ENCODE data around the gene ZNF577.
A peak's percentile ranks its signal among the peaks of the same experiment; 100 is the strongest.
"Not testable (repeated sequence)": the region's sequence is repeated elsewhere in the genome, so short reads cannot be mapped to it uniquely, and the experiment has no call there.

The ZNF577 gene

DNA sequence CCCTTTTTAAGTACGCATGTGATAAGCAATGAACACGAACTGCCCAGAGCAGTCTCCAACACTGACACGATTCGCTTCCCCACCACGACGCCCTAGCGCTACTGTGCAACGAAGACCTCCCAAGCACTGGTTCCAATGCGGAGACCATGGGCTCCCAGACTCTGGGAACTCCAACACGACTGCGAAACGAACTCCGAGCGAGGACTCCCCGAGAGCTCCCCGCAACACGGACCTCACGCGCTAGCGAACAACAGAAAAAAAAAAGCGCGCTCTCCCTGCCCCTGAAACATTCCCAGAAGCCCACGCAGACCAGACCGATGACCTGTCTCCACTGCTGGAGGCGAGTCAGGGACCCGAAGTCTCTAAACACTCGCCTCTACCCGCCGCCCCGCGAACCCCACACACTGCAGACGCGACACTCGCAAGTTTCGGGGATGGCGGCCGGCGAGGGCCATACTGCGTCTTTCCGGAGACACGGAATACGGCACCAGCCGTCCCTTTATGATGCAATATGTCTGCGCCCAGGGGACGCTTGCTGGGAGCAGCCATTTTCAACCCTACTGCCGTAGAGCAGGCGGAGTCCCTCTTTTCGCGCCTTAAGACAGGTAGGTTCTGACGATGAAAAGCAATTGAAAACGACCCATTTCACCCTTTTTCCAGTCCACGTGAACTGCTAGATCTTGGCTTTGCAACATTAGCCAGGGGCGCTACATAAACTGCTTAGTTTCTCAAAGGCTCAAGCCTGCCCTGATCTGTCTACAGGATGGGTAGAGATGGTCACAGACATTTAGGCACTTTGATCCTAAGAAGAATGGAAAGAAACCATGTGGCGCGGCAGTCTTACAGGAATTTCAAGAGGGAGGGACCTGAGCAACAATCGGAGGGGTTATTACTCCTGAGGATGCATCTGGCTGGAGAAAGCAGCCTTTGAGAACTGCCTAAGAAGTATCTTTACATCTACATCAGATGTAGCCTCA, at the start of gene ZNF577:
Gene ZNF577 (minus strand): TSS at position 430 of the 977 bp plus-strand sequence. CDS start 7,569 bp downstream, outside the sequence.
- peak; percentile 41 to 53 for DNase-seq (ENCODE audit: low read depth in 2 of 2)

DNA sequence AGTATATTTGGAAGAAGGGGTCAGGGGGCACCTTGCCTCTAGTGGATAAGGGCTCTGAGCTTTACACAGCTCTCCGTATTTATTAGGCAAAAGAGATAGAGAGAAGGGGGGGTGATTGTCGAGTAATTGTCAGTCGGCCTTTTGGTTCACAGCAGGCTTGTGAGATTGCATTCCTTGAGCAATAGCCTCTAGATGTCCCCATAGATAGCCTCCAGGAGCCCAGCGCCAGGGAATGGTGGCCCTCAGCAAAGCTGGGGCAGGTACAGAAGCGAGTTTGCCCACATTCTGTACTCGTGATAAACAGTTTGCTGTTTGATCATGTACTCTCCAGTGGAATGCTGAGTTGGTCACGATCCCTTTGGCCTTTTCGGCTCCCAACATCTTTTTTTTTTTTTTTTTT, 44.2 kb upstream of the ZNF577 start:
- no peak for DNase-seq (ENCODE audit: low read depth in 2 of 2)

DNA sequence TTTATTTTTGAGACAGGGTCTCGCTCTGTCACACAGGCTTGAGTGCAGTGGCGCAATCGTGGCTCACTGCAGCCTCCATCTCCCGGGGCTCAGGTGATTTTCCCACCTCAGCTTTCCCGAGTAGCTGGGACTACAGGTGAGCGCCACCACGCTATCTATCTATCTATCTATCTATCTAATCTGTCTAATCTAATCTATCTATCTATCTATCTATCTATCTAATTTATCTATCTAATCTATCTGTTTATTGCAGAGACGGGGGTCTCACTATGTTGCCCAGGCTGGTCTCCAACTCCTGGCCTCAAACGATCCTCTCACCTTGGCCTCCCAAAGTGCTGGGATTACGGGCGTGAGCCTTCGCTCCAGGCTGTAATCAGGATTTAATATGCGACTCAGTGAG, 40.1 kb upstream of the ZNF577 start:
- no peak for DNase-seq (ENCODE audit: low read depth in 2 of 2)

DNA sequence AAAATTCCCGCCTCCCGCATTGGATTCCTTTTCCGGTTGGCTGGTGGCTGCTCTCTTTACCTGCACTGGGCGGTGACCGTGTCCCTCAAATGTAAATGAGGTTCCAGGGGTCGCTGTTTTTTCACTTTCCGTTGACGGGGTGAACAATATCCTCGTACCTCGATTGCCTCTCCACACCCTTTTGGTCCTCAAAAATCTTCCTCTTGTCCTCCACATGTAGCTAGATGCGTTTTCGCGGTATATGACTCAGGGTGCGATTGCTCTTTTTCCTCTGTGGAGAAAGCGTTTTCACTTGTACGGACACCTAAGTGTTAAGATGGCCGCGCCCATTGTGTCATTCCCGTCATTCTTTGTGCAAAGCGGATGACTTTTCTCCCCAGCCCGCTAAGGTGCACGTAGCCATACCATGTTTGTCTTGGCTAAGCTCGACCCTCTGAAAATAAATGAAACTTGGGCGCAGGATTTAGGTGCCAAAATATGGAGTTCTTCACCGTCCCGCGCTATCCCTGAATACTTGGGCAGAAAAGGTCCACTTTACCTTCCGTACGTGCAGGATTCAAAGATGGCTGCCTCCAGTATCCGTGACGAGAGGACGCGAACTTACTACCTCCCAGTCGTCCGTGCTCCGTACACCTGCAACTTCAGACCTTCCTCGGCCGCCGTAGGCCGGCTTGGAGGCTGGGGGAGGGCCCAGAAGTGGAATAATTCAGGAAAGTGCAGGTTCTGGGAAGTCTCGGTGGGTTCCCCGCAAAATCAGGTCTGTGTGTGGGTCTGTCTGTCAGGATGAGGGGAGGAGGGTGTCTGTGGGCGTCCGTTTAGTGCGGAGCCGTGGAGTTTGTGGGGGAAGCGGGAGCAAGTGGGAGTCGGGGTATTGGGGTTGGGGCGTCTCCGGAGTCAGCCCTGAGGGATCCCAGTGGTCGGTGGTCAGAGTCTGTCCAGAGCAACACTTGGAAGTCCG, 39.3 kb upstream of the ZNF577 start, which contains the start of gene ZNF613:
Gene ZNF613 (plus strand): TSS at position 689 of the 958 bp plus-strand sequence. CDS start 8,749 bp downstream, outside the sequence.
- DNase-seq (ENCODE audit: low read depth in 2 of 2): peak; percentile 73 to 80

GRCh38 chr19:51926426-51926783, 38.7 kb upstream of the ZNF577 start:
- no peak for DNase-seq (ENCODE audit: low read depth in 2 of 2)

DNA sequence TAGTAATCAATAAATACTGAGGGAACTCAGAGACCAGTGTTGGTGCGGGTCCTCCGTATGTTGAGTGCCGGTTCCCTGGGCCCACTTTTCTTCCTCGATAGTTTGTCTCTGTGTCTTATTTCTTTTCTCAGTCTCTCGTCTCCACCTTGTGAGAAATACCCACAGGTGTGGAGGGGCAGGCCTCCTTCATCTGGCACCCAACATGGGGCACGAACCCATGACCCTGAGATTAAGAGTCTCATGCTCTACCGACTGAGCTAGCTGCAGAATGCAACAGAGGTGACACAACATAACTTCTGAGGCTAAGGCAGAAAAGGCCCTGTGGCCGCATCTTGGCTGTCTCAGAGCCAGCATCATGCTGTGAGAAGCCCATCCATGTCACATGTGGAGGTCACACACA, 34.2 kb upstream of the ZNF577 start:
- DNase-seq (ENCODE audit: low read depth in 2 of 2): no peak

GRCh38 chr19:51919606-51920005, 31.9 kb upstream of the ZNF577 start:
- DNase-seq (ENCODE audit: low read depth in 2 of 2): no peak

DNA sequence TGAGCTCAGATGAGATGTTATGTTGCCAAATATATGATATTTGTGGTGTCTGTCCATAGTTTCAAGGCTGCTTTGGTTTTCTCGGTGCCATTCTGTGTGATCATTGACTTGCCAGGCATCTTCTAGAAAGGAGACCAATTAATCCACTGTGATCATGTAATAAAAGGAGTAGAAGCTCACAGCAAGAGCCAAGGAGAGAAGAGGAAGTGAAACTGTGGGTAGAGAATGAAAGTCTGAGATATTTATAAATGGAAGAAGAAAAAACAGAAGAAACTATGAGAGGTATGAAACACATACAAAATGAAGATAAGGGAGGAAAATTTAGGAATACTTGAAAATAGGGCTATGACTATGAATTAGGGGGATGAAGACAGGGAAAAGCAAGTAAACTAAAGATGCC, 28.4 kb upstream of the ZNF577 start:
- DNase-seq (ENCODE audit: low read depth in 2 of 2): no peak

DNA sequence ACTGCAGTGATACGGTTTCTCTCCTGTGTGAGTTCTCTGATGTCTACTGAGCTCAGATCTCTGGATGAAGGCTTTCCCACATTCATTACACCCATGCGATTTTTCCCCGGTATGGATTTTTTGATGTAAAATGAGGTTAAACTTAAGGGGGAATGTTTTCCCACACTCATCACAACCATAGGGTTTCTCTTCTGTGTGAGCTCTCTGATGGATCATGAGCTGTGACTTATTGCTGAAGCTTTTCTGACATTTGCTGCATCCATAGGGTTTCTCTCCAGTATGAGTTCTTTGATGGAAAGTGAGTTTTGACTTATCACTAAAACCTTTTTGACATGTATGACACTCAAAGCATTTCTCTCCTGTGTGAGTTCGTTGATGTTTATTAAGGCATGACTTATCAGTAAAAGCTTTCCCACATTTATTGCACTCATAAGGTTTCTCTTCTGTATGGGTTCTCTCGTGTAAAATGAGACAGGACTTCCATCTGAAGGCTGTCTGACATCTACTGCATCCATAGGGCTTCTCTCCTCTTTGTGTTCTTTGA, 27.6 kb upstream of the ZNF577 start:
- DNase-seq (ENCODE audit: low read depth in 2 of 2): no peak

GRCh38 chr19:51907981-51908380, 20.2 kb upstream of the ZNF577 start:
- DNase-seq (ENCODE audit: low read depth in 2 of 2): not testable (repeated sequence)

GRCh38 chr19:51906108-51906507, 18.4 kb upstream of the ZNF577 start:
- DNase-seq (ENCODE audit: low read depth in 2 of 2): not testable (repeated sequence)

GRCh38 chr19:51905639-51906038, 17.9 kb upstream of the ZNF577 start:
- DNase-seq (ENCODE audit: low read depth in 2 of 2): not testable (repeated sequence)

GRCh38 chr19:51905206-51905605, 17.5 kb upstream of the ZNF577 start:
- DNase-seq (ENCODE audit: low read depth in 2 of 2): no peak

DNA sequence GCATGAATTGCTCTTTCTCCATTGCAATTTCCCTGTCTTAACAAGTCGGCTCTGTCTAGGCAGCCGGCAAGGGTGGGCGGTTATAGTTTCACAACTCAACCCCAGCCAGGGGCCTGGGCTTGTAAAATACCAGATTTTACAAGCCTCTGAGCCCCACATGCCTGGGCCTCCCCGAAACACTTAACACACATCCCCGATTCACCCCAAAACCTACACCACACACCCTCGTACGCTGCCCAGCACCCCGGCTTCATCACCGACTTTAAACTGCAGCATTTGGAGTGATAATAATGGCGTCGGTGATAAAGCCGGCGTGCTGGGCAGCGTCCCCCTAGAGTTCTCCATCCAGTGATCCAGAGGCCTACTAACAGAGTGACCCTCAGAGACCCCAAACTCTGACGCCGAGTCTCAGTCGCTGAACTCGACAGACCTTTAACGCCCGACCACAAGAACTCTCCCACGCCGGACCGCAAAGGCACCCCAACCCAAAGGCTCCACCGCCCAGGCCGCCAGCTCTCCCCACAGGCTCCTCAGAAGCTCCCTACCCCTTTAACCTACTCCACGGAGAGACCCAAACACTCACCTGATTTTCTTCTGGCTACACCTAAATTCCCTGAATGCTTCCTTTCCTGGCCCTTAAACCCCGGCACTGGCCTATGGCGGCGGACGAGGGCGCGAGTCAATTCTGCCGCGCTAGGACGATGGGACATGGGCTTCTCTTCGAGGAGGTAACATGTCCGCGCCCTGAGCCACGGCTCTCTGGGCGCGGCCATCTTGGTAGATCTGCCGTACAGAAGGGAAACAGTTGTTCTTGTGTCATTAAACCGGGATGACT, 16.8 kb upstream of the ZNF577 start, which contains the start of gene ZNF649:
Gene ZNF649 (minus strand): TSS at position 687 of the 835 bp plus-strand sequence. CDS start 4,910 bp downstream, outside the sequence.
- DNase-seq (ENCODE audit: low read depth in 2 of 2): peak; percentile 78 to 79

GRCh38 chr19:51903192-51903591, 15.4 kb upstream of the ZNF577 start:
- DNase-seq (ENCODE audit: low read depth in 2 of 2): no peak

- DNase-seq (ENCODE audit: low read depth in 2 of 2): no peak
These were observed 14.1 kb upstream of the ZNF577 start for GRCh38 chr19:51901860-51902259.

- DNase-seq (ENCODE audit: low read depth in 2 of 2): no peak
These were observed 3.5 kb upstream of the ZNF577 start for GRCh38 chr19:51891193-51891747.

DNA sequence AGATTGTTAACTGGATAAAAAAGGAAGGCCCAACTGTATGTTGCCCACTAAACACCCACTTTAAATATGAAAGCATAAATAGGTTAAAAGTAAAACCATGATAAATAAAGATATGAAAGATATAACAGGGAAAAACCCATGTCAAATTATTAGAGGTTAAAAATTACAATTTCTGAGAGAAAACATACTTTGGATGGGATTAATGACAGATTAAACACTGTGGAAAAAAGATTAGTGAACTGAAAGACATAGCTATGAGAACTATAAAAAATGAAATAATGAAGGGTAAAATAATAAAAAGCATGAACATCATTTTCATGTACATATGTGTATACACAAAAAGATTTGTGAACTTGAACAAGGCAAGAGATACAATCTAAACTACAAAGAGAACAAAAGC, 2.2 kb upstream of the ZNF577 start:
- no peak for DNase-seq (ENCODE audit: low read depth in 2 of 2)

- DNase-seq (ENCODE audit: low read depth in 2 of 2): no peak
These were observed 3.0 kb downstream of the ZNF577 start for GRCh38 chr19:51884713-51885112.

GRCh38 chr19:51882518-51882917, 5.2 kb downstream of the ZNF577 start:
- no peak for DNase-seq (ENCODE audit: low read depth in 2 of 2)

Data from stimulated activated CD4-positive, alpha-beta T cell treated with anti-CD3 and anti-CD28 coated beads, Interleukin-1b, Interleukin-23, amount 100 ng/mL, for 4 hours (primary cell).